Measurements from ENCODE around the gene OTUD7B. TPM values are rescaled to one million over a fixed set of nuclear protein-coding genes. Genes with fewer than 3 reads are reported as not detected.
A peak's percentile ranks its signal among the peaks of the same experiment; 100 is the strongest.

Gene OTUD7B
- total RNA-seq, 1 experiment from 2014 or later = 23.5 TPM

- H3K18ac ChIP-seq (ENCODE audit: insufficient read length, low read depth, low read length) = no peak overlapping the region
- no peak overlapping the region for H3K23ac ChIP-seq (ENCODE audit: insufficient read length, low read depth, low read length)
- H3K14ac ChIP-seq (ENCODE audit: insufficient read depth, low read length) = no peak overlapping the region
- H3K27ac Mint-ChIP-seq = peak overlapping the region in 1 of 3 experiments; percentile 42; a peak in 1 of 7 replicates
- no peak for DNase-seq
- H2AK5ac ChIP-seq (ENCODE audit: insufficient read length, low read length) = no peak overlapping the region
- H2BK20ac ChIP-seq (ENCODE audit: low read depth, low read length, poor library complexity, severe bottlenecking) = no peak overlapping the region
- H3K9ac ChIP-seq (ENCODE audit: extremely low read depth, insufficient read length, low read length) = no peak overlapping the region
- H2BK12ac ChIP-seq (ENCODE audit: insufficient read length, low read depth, low read length) = no peak overlapping the region
- no peaks in the 10 kb centered on the region for H3K23me2 ChIP-seq (ENCODE audit: insufficient read length, low read depth, low read length, poor library complexity, severe bottlenecking)
- H3K27me3 ChIP-seq (ENCODE audit: insufficient read depth, low read length) = no peaks in the 10 kb centered on the region
- no peak overlapping the region for H2BK120ac ChIP-seq (ENCODE audit: low read depth, low read length, poor library complexity, severe bottlenecking)
- no peak overlapping the region for H2BK15ac ChIP-seq (ENCODE audit: low read depth, low read length)
- H4K91ac ChIP-seq (ENCODE audit: insufficient read length, low read depth, low read length) = no peak overlapping the region
- H3K56ac ChIP-seq (ENCODE audit: insufficient read length, low read depth, low read length) = no peak overlapping the region
- no peak overlapping the region for H4K8ac ChIP-seq (replicated peaks; ENCODE audit: insufficient read length, low read depth, low read length)
- H3K4me1 Mint-ChIP-seq = peaks cover 7 to 8% of the 10 kb centered on the region in 2 experiments
- WGBS (ENCODE audit: extremely low coverage, insufficient read length, low lambda C conversion rate) = no CpG with 5 or more reads among the region's 7 CpGs
- H3K9me3 ChIP-seq (ENCODE audit: control insufficient read depth, low read depth, low read length) = no peaks in the 10 kb centered on the region
- no peak overlapping the region for H3K4ac ChIP-seq (ENCODE audit: low read depth, low read length)
- no peaks in the 10 kb centered on the region for H4K20me1 ChIP-seq (ENCODE audit: control insufficient read depth, insufficient read depth, insufficient read length)
- no peak overlapping the region for H3K4me2 ChIP-seq (ENCODE audit: insufficient read depth, insufficient read length, low read length)
- H3K27me3 Mint-ChIP-seq (ENCODE audit: low read depth) = no peaks in the 10 kb centered on the region
- no peaks in the 10 kb centered on the region for H3K36me3 Mint-ChIP-seq (ENCODE audit: insufficient read depth in 1 of 3, low read depth in 3 of 3)
- no peaks in the 10 kb centered on the region for H3K4me1 ChIP-seq (ENCODE audit: insufficient read depth, low read length)
- H4K5ac ChIP-seq (ENCODE audit: insufficient read length, low read depth, low read length) = no peak overlapping the region
- no peak overlapping the region for H2BK5ac ChIP-seq (ENCODE audit: insufficient read length, low read length)
- no peak overlapping the region for H3T11ph ChIP-seq (ENCODE audit: low read length)
- H2AFZ ChIP-seq (ENCODE audit: low read length) = no peak overlapping the region
- no peaks in the 10 kb centered on the region for H3K79me2 ChIP-seq (ENCODE audit: insufficient read depth, low read length)
- no peak for TF ChIP-seq CTCF (conservative IDR thresholded peaks at IDR 0.05)
- no peaks in the 10 kb centered on the region for H3K79me1 ChIP-seq (ENCODE audit: insufficient read depth, low read depth, low read length, poor library complexity, severe bottlenecking)
- no peaks in the 10 kb centered on the region for H3K9me3 Mint-ChIP-seq
- H3K4me3 Mint-ChIP-seq = no peak overlapping the region
- no peak overlapping the region for H3K27ac ChIP-seq (ENCODE audit: insufficient read length, low read depth, low read length)
These were observed 40.5 kb upstream of the OTUD7B start for GRCh38 chr1:150051089-150051373.
